Activated CD8-positive, alpha-beta memory T cell treated with anti-CD3 and anti-CD28 coated beads for 48 hours (primary cell): ENCODE results near the gene EPS8L2.

ENCODE experiments used
- DNase-seq, 3 experiments: peaks; one replicate each; pipeline ENCODE4 v3.0.0-alpha.2; 2020; ENCODE audit warnings: low read depth in 2 of 3, low spot score in 2 of 3

The EPS8L2 gene

DNA sequence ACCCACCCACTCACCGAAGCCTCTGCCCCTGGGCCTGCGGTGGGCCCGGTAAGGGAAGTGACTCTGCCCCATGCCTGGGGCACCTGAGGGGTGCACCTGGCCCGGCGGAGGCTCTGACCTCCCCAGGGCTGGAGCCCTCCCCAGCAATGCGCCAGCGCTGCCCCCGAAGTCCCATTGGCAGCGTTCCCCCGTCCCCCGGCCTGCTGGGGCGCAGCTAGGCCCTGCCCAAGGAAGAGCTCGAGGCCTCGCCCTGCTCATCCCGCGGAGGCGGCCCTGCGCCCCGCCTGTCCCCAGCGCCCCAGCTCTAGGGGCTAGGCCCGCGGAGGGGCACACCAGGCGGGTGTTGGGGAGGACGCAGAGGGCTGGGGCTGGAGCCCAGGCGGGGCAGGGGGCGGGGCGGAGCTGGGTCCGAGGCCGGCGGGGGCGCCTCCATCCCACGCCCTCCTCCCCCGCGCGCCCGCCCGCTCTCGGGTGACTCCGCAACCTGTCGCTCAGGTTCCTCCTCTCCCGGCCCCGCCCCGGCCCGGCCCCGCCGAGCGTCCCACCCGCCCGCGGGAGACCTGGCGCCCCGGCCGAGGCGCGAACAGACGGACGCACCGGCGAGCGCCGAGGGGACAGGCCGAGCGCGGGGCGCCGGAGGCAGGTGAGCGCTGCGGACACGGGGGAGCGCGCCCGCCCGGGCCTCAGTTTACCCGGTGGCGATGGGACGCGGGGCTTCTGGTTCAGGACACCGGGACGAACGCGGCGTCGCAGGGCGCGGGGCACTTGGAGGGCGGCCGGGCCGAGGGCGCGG lies at the start of gene EPS8L2:
EPS8L2 (plus strand) TSS at position 586 of the 793 bp plus-strand sequence. CDS start 3,177 bp downstream, outside the sequence.
- no peak for DNase-seq

DNA sequence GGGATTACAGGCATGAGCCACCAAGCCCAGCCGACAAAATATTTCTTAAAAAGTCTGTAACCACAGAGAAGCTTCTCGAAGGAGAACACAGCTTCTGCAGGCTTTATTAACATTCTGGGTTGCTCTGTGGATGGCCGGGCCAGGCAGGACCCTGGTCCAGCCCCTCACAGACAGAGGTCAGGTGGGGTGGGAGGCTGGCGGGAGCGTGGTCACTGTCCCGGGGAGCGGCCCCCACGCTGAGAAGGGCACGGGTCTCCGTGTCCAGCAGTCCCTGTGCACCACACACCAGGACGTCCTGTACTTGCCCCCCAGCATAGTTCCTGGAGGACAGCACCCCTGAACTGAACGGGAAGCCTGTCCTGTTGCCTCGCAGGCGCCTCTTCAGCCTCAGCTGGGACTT lies 49.6 kb upstream of the EPS8L2 start:
- no peak for DNase-seq

GRCh38 chr11:656866-657265 lies 49.2 kb upstream of the EPS8L2 start:
- DNase-seq = no peak

DNA sequence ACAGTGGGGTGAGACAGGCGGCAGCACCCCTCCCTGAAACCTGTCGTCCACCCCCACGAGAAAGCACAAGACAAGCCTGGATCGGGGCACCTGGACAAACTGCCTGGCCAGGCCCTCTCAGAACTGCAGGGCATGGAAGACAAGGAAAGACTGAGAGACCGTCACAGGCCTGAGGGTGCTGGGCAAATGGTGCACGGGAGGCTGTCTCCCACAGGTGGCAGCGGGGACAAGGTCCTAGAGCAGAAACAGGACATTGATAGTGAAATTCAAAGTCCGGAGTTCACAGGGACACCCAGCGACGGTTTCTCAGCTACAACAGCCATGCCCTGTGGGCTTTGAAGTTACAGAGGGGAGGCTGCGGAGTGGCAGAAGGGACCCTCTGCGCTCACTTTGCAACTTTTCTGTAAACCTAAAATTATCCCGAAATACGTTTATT lies 48.3 kb upstream of the EPS8L2 start:
- no peak for DNase-seq

DNA sequence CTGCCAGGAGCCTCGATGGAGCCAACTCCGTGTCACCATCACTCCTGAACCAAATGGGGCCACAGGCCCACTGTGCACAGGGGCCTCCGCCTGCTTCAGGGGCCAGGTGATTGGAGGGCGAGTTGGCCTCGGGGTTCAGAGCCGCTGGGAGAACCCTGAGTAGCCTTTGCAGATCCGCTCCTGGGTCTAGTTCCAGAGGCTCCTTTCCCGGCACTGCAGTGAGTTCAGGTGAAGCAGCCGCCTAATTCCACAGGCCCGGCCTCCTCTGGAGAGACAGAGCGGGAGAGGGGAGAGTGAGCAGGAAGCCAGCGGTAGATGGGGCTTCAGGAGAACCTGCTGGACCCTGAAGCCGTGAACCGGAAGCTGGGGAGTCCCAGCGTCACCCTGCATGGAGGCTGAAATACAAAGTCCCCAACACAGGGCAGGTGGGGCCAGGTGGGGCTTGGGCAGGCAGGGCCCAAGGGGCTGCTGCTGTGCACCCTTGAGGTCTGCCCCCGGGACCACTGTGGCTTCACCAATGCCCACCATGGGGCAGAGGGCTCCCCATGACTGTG lies 46.4 kb upstream of the EPS8L2 start:
- no peak for DNase-seq

DNA sequence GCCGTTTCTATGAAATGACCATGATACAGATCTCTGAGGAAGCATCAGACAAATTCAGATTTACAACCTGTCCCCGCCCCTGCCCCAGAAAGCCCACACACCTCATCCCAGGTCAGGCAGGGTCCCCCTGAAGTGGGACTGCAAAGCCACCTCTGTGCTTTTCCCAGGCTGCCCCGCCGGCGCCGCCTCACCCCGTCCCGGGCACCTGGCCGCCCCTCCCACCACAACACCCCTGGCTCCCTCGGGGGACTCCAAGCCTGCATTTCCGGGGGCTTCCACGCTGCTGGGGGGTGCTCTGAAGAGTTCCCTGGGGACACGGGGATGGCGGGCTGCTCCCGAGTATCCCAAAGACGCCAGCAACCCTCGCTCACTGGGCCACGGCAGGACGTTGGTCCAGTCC lies 45.8 kb upstream of the EPS8L2 start:
- no peak for DNase-seq

DNA sequence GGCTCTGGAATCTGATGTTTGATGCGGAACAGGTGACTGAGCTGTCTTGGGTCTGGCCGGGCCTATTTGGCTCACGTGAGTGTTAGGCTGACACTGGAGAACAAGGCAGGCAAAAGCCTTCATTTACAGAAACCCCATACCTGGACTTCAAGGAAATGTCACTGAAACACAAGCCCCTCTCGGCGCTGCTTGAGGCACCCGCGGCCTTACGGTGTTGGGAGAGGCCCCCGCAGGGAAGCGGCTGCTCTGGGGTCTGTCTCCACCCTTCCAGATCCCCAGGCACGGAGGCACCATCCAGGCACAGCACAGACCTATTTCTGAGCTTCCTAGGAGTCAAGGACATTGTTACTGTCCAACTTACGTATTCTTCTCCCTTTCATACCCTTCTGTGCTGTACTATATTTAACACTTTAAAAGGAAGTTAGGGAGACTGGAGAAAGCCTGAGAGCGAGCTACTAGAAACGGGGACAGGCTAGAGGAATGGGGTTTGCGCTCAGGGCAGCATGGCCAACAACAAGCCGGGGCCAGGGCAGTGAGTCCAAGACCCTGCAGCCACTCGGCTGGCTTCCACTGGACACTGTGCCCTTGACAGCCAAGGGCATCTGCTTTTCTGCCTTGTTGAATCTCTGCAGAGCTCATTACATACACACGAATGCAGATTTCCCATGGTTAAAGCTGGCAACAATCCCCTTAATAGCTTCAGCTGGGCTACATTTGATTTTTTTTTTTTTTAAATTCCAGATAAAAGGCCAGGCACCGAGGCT lies 45.2 kb upstream of the EPS8L2 start:
- DNase-seq = no peak

GRCh38 chr11:662689-663274 lies 43.2 kb upstream of the EPS8L2 start:
- DNase-seq = no peak

- DNase-seq = no peak
These were observed 40.8 kb upstream of the EPS8L2 start for GRCh38 chr11:665062-665703.

- no peak for DNase-seq
These were observed 40.2 kb upstream of the EPS8L2 start for GRCh38 chr11:665704-666281.

DNA sequence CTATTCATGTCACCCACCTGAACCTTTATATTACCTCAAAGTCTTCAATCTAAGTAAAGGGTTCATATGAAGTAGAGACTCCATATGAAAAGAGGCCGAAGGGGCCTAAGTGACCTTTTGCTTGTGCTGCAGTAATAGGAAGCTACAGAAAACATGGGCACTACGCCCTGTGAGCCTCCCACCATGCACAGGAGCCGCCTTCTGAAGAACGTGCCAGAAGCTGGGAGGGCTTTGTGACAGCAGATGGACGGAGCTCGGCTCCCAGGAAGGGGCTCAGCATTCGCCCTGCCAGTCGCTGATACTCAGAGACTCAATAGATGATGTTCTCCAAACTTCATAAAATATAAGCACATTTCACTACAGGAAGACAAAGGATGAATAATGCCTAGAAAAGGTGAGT lies 32.2 kb upstream of the EPS8L2 start:
- DNase-seq = no peak

DNA sequence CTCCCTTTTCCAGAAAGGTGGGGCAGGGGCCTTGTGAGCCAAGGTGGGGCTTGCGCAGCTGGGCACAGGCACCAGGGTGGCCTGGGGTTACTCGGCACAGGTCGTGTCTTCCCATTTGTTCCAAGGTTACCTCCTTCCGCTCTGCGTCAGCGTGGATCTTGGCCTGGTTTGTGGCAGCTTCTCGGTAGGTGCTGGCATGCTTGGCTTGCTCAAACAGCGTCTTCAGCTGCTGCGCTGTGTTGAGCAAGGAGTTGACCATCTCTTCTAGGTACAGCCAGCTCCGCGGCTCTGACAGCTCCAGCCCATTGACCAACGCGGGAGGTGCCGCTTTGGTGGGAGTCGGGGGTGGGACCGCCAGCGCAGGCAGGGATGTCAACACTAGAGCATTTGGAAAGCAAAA lies 31.6 kb upstream of the EPS8L2 start:
- DNase-seq = no peak

- DNase-seq = no peak
These were observed 27.7 kb upstream of the EPS8L2 start for GRCh38 chr11:678297-678696.

GRCh38 chr11:679271-680207 lies 26.5 kb upstream of the EPS8L2 start:
- no peak for DNase-seq

DNA sequence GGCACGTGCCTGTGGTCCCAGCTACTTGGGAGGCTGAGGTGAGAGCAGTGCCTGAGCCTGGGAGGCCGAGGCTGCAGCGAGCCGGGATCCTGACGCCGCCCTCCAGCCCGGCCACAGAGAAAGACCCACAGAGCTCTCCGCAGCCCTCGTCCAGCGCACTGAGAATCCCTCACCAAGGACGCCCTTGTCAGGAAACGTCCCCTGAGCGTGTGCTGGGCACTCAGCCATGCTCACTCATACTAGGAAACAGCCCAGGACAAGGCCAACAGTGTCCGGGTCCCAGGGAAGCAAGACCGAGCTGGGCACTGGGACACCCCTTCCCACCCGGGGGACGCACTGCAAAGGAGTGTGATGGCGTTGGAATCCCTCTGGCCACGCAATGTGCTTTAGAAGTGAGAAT lies 25.6 kb upstream of the EPS8L2 start:
- no peak for DNase-seq

GRCh38 chr11:680970-681369 lies 25.1 kb upstream of the EPS8L2 start:
- no peak for DNase-seq

DNA sequence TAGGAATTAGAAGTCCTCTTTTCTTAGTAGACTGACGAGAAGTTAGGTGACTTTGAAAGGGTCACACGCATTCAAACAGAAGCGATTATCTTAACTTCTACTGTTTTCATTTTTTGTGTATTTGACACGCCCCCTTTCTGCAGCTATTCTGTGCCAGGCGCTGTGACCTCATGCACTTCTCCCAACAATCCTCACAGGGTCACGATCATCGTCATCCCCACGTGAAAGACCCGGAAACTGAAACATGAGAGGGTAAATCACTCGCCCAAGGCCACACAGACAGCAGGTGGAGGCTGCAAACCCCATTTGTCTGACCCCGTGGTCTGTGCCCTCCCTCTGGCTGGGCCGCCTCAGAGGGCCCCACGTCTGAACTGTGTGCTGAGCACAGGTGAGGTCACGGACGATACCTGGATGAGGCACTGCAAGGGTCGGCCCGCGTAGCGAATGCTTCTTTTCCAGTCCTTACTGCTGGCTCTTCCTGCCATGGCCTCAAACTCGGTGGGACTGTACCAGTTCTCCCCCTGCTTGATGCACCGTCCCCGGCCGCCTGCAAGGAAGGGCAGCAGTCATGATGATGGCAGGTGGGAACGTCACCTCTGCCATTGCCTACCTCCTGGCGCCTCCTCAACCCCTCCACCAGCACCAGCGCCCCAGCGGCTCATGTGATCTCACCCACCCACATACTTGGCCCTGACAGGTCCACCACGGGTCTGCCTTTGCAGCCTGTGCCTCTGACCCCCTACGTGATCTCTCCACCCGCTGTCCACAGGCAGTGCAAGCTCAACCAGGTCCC lies 19.4 kb upstream of the EPS8L2 start:
- DNase-seq = no peak

DNA sequence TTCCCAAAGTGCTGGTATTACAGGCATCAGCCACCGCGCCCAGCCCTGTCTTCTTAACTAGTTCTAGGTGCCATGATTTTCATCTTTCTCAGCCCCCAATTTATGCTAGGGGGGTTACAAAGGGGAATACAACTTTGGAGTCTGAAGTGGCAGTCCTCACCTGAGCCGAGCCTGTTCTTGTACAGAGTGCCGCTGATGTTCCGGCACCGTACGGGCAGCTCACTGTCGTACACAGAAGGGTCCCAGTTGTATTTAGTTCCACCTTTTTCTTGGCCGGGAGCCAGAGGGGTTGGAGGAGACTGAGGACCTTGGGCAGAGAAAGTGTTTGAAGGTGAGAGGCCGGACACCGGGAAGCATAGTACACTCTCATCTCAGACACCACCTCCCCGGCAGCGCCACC lies 18.3 kb upstream of the EPS8L2 start:
- no peak for DNase-seq

- no peak for DNase-seq
These were observed 17.4 kb upstream of the EPS8L2 start for GRCh38 chr11:688681-689080.
